IPS DF 6.9 (cell line): ENCODE results near the gene ZNF516.

Source experiments
- DNase-seq: peaks from one replicate; pipeline ENCODE4 v3.0.0-alpha.2; 2013; ENCODE audit warnings: low read depth, low spot score
- H3K27ac ChIP-seq: one replicate; pipeline ENCODE4 v1.5.1; 2013; ENCODE audit warnings: low read length, control low read depth
- H3K27me3 ChIP-seq: 2 replicates; pipeline ENCODE4 v1.6.1; 2013; ENCODE audit warnings: mild to moderate bottlenecking, low read length; ENCODE audit not compliant: control insufficient read depth, insufficient read depth
- H3K36me3 ChIP-seq: 2 replicates; pipeline ENCODE4 v1.6.1; 2013; ENCODE audit warnings: low read length; ENCODE audit not compliant: control insufficient read depth, insufficient read depth
- H3K4me1 ChIP-seq: 2 replicates; pipeline ENCODE4 v1.6.1; 2013; ENCODE audit warnings: low read length; ENCODE audit not compliant: control insufficient read depth, insufficient read depth
- H3K4me3 ChIP-seq: 2 replicates; pipeline ENCODE4 v1.5.1; 2013; ENCODE audit warnings: mild to moderate bottlenecking, low read length
- H3K9me3 ChIP-seq: 2 replicates; pipeline ENCODE4 v1.6.1; 2013; ENCODE audit warnings: low read length, inconsistent platforms; ENCODE audit not compliant: control insufficient read depth, insufficient read depth
- WGBS: extraction: QIAGEN DNeasy Blood & Tissue Kit; methylation state at CpG from one replicate; pipeline ENCODE4 v1.1.7; 2013; ENCODE audit warnings: mixed read lengths, missing lambda C conversion rate; ENCODE audit not compliant: insufficient read length, insufficient coverage; 5-methylcytosine and 5-hydroxymethylcytosine counted together

ZNF516 gene

DNA sequence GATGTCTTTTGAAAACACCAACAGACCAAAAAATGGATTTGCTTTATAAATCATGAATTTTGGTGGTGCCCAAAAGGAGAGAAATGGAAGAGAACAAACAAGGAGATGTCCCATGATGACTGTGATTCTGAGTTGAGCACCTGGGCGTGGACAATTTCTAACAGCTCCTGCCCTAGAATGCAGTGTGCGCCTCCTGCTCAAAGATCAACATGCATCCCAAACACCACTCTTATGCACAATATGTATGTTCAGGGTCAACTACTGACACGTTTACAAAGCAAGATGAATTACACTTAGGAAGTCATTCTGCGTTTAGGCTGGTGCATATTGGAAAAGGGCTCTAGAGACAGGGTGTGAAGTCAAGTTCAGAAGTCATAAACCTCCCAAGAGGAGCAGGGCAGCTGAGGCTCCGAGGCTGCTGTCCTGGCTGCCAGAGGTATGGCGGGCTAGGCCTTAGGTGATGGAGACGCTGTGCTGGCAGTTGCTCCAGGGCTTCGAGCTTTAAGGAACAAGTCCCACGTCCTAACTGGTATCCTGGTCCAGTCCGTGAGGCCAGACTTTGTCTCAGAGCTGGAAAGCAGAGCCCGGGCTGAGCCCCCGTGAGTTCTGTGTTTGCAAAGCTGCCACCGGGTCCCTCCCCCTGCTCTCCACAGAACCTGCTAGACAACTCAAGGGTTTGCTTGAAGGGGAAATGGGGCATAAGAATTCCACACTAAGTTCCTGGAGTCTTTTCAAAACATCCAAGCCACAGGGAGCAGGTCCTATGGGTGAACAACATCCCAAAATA lies 74.0 kb downstream of the ZNF516 start:
- no peak for DNase-seq
- no peaks in the 10 kb centered on the region for H3K9me3 ChIP-seq
- H3K27me3 ChIP-seq: no peaks in the 10 kb centered on the region
- H3K27ac ChIP-seq: no peak overlapping the region
- no peaks in the 10 kb centered on the region for H3K36me3 ChIP-seq
- H3K4me1 ChIP-seq: peaks cover 3% of the 10 kb centered on the region; the same call in 1 of the 2 replicates
- no CpG with 5 or more reads among the region's 13 CpGs for WGBS
- no peak overlapping the region for H3K4me3 ChIP-seq

DNA sequence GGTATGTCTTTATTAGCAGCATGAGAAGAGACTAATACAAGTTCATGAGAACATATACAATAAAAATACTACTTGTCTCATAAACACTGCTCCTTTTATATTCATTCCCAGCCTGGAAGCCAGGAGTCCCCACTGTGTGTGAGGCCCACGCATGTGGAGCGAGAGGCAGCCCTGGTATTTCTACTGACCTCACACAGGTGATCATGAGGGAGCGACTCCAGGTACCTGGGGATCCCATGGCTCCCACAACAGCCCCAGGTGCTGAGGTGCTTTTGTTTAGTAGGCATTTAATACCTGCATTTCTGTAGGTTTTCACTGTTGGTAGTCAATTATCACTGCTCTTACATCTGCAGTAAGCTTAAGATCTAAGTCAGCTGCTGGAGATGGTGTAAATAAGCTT lies 75.2 kb downstream of the ZNF516 start:
- no CpG with 5 or more reads among the region's 3 CpGs for WGBS
- no peaks in the 10 kb centered on the region for H3K27me3 ChIP-seq
- H3K9me3 ChIP-seq: no peaks in the 10 kb centered on the region
- H3K4me3 ChIP-seq: no peak overlapping the region
- no peak overlapping the region for H3K27ac ChIP-seq
- no peaks in the 10 kb centered on the region for H3K4me1 ChIP-seq
- no peaks in the 10 kb centered on the region for H3K36me3 ChIP-seq
- DNase-seq: no peak

DNA sequence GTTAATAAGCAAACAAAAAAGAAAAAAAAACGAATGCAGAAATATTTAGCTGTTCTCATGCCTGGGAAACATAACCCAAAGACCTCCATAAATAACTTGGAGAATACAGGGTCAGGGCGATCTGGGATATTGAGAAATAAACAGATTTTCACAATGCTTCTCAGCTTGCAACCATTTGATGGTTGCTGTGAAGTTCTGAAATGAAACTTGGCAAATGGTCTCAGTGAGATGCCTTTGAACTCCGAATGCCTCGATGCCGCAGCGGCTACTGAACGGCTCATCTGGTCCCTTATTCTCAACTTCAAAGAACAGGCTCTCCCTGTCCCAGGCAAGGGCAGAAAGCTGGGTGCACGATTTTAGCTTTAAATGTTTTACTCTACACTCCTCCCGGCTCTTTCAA lies 78.1 kb downstream of the ZNF516 start:
- no peak for DNase-seq
- H3K4me3 ChIP-seq: no peak overlapping the region
- no peaks in the 10 kb centered on the region for H3K36me3 ChIP-seq
- H3K4me1 ChIP-seq: 0 out of 2 replicates have a peak, but pooled peaks cover 1% of the 10 kb centered on the region
- no peak overlapping the region for H3K27ac ChIP-seq
- H3K27me3 ChIP-seq: no peaks in the 10 kb centered on the region
- no CpG with 5 or more reads among the region's 9 CpGs for WGBS
- no peaks in the 10 kb centered on the region for H3K9me3 ChIP-seq

DNA sequence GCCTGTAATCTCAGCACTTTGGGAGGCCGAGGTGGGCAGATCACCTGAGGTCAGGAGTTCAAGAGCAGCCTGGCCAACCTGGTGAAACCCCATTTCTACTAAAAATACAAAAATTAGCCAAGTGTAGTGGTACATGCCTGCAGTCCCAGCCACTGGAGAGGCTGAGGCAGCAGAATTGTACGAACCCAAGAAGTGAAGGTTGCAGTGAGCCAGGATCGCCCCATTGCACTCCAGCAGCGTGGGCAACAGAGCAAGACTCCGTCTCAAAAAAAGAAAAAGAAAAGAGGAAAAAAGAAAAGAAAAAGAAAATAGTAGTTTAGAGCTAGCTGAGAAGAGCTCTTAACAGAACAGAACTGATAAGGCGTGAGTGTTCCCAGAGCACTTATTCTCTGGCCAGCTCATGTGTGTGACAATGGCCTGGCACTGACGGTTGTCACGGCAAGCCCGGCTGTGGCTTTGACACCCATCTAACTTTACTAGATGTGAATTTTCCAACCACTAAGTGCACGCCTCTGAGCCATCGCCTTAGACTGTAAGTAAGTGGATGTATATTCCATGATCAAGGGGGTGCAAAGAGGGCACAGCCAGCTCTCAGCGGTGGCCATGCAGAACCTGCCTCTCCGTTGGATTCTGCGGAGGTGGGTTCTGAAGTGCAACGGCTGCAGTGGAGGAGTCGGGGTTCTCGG lies 80.0 kb downstream of the ZNF516 start:
- Histone ChIP-seq H3K27me3 (no peaks in the 10 kb centered on the region), H3K9me3 (no peaks in the 10 kb centered on the region), H3K4me3 (no peak overlapping the region), H3K4me1 (0 out of 2 replicates have a peak, but pooled peaks cover 1% of the 10 kb centered on the region), H3K27ac (no peak overlapping the region), H3K36me3 (no peaks in the 10 kb centered on the region)
- DNase-seq: no peak
- WGBS: no CpG with 5 or more reads among the region's 17 CpGs

DNA sequence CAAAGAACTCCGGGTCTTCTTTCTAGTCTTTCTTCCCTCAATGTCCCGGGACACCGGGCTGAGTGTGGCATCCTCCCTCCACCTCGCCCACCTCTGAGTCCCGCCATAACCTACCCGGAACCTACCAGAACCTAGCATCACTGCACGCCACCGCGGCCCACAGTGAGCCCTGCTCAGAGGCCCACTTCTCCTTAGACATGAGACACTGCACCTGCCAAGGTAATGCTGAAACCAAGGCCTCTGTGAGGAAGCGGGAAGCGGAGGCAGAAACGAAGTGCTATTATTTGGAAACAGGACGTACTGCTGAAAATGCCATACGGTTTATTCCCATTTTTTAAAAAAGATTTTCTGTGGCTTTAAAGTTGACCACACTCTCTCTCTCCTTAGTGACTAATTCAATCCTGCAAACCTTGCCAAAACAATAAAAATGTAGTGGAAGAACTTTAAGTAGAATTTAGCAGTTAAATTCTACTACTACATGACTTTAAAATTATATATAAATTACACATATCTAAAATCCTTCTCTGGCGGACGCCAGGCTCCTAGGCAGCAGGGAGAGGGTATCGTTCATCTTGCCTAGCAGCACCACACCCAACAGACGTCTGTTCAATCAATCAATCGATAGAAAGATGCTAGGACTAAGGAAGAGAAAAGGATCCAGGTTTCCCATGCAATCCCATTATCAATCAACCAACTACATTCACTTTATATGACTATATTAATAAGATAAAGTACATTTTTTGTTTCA lies 82.0 kb downstream of the ZNF516 start:
- no peak overlapping the region for H3K4me3 ChIP-seq
- DNase-seq: no peak
- H3K27ac ChIP-seq: no peak overlapping the region
- no peaks in the 10 kb centered on the region for H3K27me3 ChIP-seq
- H3K4me1 ChIP-seq: 0 out of 2 replicates have a peak, but pooled peaks cover 1% of the 10 kb centered on the region
- H3K36me3 ChIP-seq: no peaks in the 10 kb centered on the region
- WGBS: no CpG with 5 or more reads among the region's 19 CpGs
- H3K9me3 ChIP-seq: no peaks in the 10 kb centered on the region

DNA sequence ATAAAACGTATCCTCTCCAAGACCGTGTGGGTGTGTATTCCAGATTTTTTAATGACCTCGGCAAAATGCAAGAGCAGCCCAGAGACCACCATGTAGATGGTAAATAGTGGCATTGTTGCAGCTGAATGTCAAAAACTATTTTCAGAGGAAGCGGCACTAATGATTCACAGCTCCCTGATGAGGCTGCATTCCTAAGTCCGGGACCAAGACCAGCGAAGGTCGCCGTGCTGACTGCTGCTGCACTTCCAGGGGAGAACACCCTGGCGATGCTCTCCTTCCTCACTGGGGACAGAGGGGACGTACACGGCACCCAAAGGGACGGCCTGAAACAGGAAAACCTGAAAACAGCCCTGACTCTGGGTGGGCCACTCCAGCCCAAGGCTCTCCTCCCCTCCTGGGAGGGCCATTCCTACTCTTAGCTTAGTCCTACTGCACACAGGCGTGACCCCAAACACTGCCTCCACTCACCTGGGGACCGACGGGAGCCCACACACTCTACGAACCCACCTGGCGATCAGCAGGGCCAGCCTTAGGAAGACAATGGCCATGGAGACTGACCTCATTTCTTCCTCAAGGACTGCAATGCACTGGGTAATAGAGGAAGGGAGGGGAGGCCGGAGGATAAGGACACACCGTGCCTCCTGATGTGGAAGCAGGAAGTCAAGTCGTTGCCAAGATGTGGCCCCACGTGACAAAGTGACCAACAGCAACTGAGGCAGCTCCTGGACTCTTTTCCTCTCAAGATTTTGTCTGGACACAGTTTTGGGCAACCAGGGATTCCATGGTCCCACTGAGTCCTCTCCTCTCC lies 82.8 kb downstream of the ZNF516 start:
- Histone ChIP-seq H3K27ac (no peak overlapping the region), H3K27me3 (no peaks in the 10 kb centered on the region), H3K4me1 (0 out of 2 replicates have a peak, but pooled peaks cover 1% of the 10 kb centered on the region), H3K9me3 (no peaks in the 10 kb centered on the region), H3K4me3 (no peak overlapping the region), H3K36me3 (no peaks in the 10 kb centered on the region)
- no peak for DNase-seq
- WGBS: no CpG with 5 or more reads among the region's 21 CpGs

DNA sequence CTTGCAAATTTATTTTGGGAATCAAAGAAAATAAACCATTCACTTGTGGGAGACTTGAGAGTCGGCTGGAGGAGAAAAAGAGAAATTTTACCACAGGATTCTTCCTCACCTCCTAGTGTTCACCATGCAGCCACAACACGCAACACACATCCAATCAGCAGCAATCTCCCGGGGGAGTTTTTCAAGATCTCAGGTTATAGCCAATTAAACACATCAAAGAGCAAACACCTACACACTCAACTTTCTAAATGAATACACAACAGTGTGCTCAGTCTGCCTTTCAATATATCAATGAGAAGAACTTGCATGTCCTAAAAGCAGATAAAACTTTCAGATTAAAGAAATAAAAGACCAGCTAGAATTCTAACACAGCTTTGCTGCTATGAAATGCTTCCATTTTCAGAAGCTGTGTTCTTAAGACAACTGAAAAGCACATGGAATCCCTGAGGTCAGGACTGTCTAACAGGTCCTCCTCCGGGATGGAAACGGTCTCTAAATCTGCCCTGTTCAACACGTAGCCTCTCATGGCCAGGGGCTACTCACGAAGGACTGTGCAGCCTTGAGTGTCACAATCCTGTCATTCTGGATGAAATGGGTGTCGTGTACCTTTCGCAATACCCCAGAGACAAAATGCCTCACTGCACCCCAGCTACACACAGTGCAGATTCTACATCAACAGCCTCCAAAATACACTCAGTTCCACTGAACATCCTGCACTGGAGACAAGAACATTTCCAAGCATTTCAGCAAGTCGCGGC lies 84.2 kb downstream of the ZNF516 start:
- WGBS: no CpG with 5 or more reads among the region's 11 CpGs
- Histone ChIP-seq H3K27me3 (no peaks in the 10 kb centered on the region), H3K4me1 (0 out of 2 replicates have a peak, but pooled peaks cover 1% of the 10 kb centered on the region), H3K9me3 (no peaks in the 10 kb centered on the region), H3K36me3 (no peaks in the 10 kb centered on the region), H3K27ac (no peak overlapping the region), H3K4me3 (no peak overlapping the region)
- DNase-seq: no peak

DNA sequence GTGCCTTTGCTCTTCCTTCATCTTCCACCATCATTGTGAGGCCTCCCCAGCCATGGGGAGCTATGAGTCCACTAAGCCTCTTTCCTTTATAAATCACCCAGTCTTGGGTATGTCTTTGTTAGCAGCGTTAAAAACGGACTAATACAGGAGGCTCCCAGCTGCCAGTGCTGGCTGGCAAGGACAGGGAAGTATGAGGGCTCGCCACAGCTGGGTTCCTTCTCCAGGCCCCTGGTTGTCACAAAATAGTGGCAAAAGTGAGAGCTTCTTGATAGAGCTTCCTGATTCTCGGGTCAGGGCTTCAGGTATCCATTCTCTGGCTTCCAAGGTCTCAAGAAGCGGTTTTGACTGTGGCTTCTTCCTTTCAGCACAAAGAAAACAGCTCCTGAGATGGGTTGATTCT lies 85.0 kb downstream of the ZNF516 start:
- Histone ChIP-seq H3K9me3 (no peaks in the 10 kb centered on the region), H3K4me3 (no peak overlapping the region), H3K27ac (no peak overlapping the region), H3K27me3 (no peaks in the 10 kb centered on the region), H3K36me3 (no peaks in the 10 kb centered on the region), H3K4me1 (0 out of 2 replicates have a peak, but pooled peaks cover 1% of the 10 kb centered on the region)
- DNase-seq: no peak
- no CpG with 5 or more reads among the region's 5 CpGs for WGBS

DNA sequence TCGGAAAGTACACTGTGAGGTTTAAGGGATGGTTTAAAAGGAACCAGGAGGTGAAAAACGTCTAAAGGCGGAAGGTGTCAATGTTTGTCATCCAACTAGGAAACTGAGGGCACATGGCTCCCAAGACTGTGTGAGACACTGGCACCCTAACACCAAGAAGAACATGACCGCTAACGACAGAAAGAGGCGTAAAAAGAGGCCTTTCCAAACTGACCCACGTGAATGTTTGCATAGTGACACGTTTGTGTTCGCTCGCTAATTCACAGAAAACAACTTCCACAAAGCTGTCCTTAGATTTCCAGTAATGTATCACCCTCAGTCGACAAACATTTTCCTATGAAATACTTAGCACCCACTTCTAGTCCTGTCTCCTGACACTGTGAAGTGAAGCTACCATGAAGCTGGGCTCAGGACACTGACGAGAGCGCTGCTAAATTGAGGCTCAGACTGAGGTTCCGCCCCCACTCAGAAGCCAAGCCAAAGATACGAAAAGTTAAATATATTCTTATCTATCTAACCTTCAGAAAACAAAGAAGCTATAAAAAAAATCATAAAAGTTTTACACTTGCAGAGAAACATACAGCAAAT lies 86.5 kb downstream of the ZNF516 start:
- H3K4me1 ChIP-seq: 0 out of 2 replicates have a peak, but pooled peaks cover 1% of the 10 kb centered on the region
- no peak overlapping the region for H3K27ac ChIP-seq
- no peak overlapping the region for H3K4me3 ChIP-seq
- no CpG with 5 or more reads among the region's 15 CpGs for WGBS
- H3K36me3 ChIP-seq: no peaks in the 10 kb centered on the region
- no peak for DNase-seq
- no peaks in the 10 kb centered on the region for H3K9me3 ChIP-seq
- no peaks in the 10 kb centered on the region for H3K27me3 ChIP-seq
